Naive thymus-derived CD4-positive, alpha-beta T cell (primary cell): ENCODE data around the gene INTS13. TPM values are rescaled to one million over a fixed set of nuclear protein-coding genes. Genes with fewer than 3 reads are reported as not detected.
A peak's percentile ranks its signal among the peaks of the same experiment; 100 is the strongest.

Experiments used
- ATAC-seq: fragments of 150-1000 bp; cut with Tn5 transposase; 2 replicates; pipeline ENCODE4 v1.10.0; 2021; ENCODE audit warnings: mild to moderate bottlenecking, moderate library complexity
- CTCF ChIA-PET: fragments of 350-600 bp; sonication (Branson Sonifier 250); formaldehyde crosslinking; loops from one replicate; lab custom pipeline; 2021; ENCODE audit warnings: antibody characterized with exemption; lab: Charles Lee
- POLR2A ChIA-PET: fragments of 350-600 bp; sonication (Branson Sonifier 250); formaldehyde crosslinking; loops from one replicate; lab custom pipeline; 2021; ENCODE audit warnings: antibody characterized with exemption, inconsistent platforms; lab: Charles Lee
- DNase-seq, 9 donors: peaks; one replicate each; pipeline versions ENCODE4 v3.0.0 to v3.0.0-alpha.2; 2020 to 2022; ENCODE audit warnings: mixed read lengths in 1 of 9
- H3K27ac ChIP-seq: one replicate; pipeline ENCODE4 v1.7.0; 2013; ENCODE audit warnings: mild to moderate bottlenecking, low read depth, low read length, moderate library complexity
- H3K27me3 ChIP-seq, 2 donors: one replicate each; pipeline ENCODE4 v1.7.0; 2013; ENCODE audit warnings: low read length in 2 of 2, mild to moderate bottlenecking in 2 of 2, moderate library complexity in 2 of 2; ENCODE audit not compliant: control insufficient read depth in 2 of 2, insufficient read depth in 2 of 2
- H3K36me3 ChIP-seq, 3 experiments: 1 replicate in 2 of 3; 2 replicates in 1 of 3; pipeline ENCODE4 v1.7.0; 2013; ENCODE audit warnings: low read length in 3 of 3, mild to moderate bottlenecking in 3 of 3, moderate library complexity in 1 of 3; ENCODE audit not compliant: insufficient read depth in 3 of 3, control insufficient read depth in 2 of 3
- H3K4me1 ChIP-seq, 2 donors: one replicate each; pipeline ENCODE4 v1.7.0; 2013; ENCODE audit warnings: low read length in 2 of 2, mild to moderate bottlenecking in 2 of 2, moderate library complexity in 1 of 2; ENCODE audit not compliant: control insufficient read depth in 2 of 2, insufficient read depth in 2 of 2
- H3K4me3 ChIP-seq: 2 replicates; pipeline ENCODE4 v1.7.0; 2013; ENCODE audit warnings: mild to moderate bottlenecking, low read length
- H3K9me3 ChIP-seq, 3 experiments: 1 replicate in 2 of 3; 2 replicates in 1 of 3; pipeline ENCODE4 v1.7.0; 2013; ENCODE audit warnings: low read length in 3 of 3; ENCODE audit not compliant: control insufficient read depth in 2 of 3
- H3K27ac Mint-ChIP-seq, 9 donors: one replicate each; pipeline ENCODE4 v1.8.0; 2020 to 2022; ENCODE audit warnings: mixed read lengths in 9 of 9, mild to moderate bottlenecking in 8 of 9, moderate library complexity in 5 of 9, inconsistent platforms in 2 of 9
- H3K27me3 Mint-ChIP-seq, 5 donors: one replicate each; pipeline ENCODE4 v1.8.0; 2021 to 2022; ENCODE audit warnings: mixed read lengths in 5 of 5, mild to moderate bottlenecking in 1 of 5
- H3K36me3 Mint-ChIP-seq, 5 donors: one replicate each; pipeline ENCODE4 v1.8.0; 2020 to 2022; ENCODE audit warnings: mixed read lengths in 5 of 5, mild to moderate bottlenecking in 3 of 5, inconsistent platforms in 1 of 5
- H3K4me1 Mint-ChIP-seq, 7 donors: one replicate each; pipeline ENCODE4 v1.8.0; 2020 to 2022; ENCODE audit warnings: mixed read lengths in 7 of 7, mild to moderate bottlenecking in 3 of 7, inconsistent platforms in 1 of 7
- H3K4me3 Mint-ChIP-seq, 10 donors: one replicate each; pipeline ENCODE4 v1.8.0; 2020 to 2022; ENCODE audit warnings: mild to moderate bottlenecking in 10 of 10, mixed read lengths in 10 of 10, moderate library complexity in 6 of 10, inconsistent platforms in 2 of 10
- H3K9me3 Mint-ChIP-seq, 11 donors: one replicate each; pipeline ENCODE4 v1.8.0; 2020 to 2022; ENCODE audit warnings: mixed read lengths in 11 of 11, mild to moderate bottlenecking in 4 of 11, inconsistent platforms in 1 of 11, moderate library complexity in 1 of 11
- intact Hi-C, 2 donors: fragments of 100-400 bp; cut with micrococcal nuclease; formaldehyde crosslinking; loops; one replicate each; pipeline ENCODE4 v1.15.1; 2023
- polyA plus RNA-seq, 2 donors: library from polyadenylated mRNA; unstranded; fragments of 300-500 nt; fragmentation: Illumina TruSeq; gene quantifications; one replicate each; pipeline ENCODE4 v1.2.3, GENCODE V29; 2021
- total RNA-seq, 6 experiments: library from RNA in 5 of 6; stranded (reverse) in 5 of 6; gene quantifications; 1 replicate in 5 of 6; 2 replicates in 1 of 6; pipeline ENCODE4 v1.2.3 and lab custom pipeline; 2021 to 2026

INTS13 gene
- total and polyA plus RNA-seq, 7 experiments from 2014 or later = 13.2 to 46.7 (median 19.0) TPM

DNA sequence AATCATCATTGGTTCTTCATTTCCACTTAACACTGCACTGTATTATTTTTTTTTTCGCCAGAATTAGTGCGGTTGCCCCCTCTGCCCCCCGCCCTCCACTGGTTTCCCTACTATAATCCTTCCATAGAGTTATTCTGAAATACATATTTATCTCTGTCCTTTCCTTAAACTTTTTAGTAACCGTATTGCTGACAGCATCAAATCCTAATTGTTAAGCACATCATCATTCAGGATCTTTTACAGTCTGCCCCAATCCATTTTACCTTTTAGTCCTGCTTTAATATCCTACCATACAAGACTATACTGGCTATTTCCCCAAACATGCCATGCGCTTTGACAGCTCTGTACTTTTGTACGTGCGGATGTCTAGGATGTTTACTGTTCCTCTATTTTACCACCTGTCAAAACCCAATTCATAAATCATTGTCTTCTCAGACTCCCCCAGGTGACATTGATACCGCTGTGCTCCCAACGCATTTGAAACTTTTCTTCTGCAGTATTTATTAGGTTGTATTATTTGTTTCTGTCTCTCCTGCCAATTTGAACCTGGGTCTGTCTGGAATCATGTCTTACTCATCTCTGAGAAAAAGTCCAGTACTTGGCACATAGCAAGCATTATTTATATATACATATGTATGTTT lies 1.5 kb upstream of the INTS13 start:
- ChIA-PET POLR2A (interaction anchor here (0.6 to 1.1 kb wide), 4 partner anchors 25 to 99 kb away, joined by 3 to 6 read pairs (median 4); partner anchors contain the start of gene MED21), CTCF (interaction anchor here (0.6 to 0.7 kb wide), 2 partner anchors 37 to 367 kb away, joined by 3 read pairs; no protein-coding TSS in a partner anchor)
- intact Hi-C loops = loop anchor here (1.0 to 10.0 kb wide), 9 partner anchors 15 to 1887 kb away; partner anchors contain the start of genes BMAL2 (in 1 of the 2), CCDC91 (in 1 of the 2), DNAI7 (in 1 of the 2) and ETFRF1 (in 1 of the 2)
- Histone ChIP-seq H3K36me3 (peaks cover 0 to 12% (median 0%) of the 10 kb centered on the region in 3 experiments), H3K27me3 (no peaks in the 10 kb centered on the region), H3K4me1 (peaks cover 36 to 44% of the 10 kb centered on the region in 2 donors), H3K9me3 (no peaks in the 10 kb centered on the region), H3K27ac (peak overlapping the region; percentile 94), H3K4me3 (peak overlapping the region; percentile 96)
- peaks cover 0 to 24% (median 6%) of the 10 kb centered on the region in 5 donors for H3K36me3 Mint-ChIP-seq
- H3K27me3 Mint-ChIP-seq = peaks cover 0 to 3% (median 0%) of the 10 kb centered on the region in 5 donors
- H3K4me3 Mint-ChIP-seq = peak overlapping the region; percentile 87 to 99 (median 97)
- H3K9me3 Mint-ChIP-seq = peaks cover 0 to 2% (median 0%) of the 10 kb centered on the region in 11 donors
- H3K27ac Mint-ChIP-seq = peak overlapping the region; percentile 91 to 99 (median 94)
- DNase-seq (peak in 3 of 9 donors; percentile 4 to 30 (median 6)), ATAC-seq (no peak)
- peaks cover 47 to 81% (median 71%) of the 10 kb centered on the region in 7 donors for H3K4me1 Mint-ChIP-seq

DNA sequence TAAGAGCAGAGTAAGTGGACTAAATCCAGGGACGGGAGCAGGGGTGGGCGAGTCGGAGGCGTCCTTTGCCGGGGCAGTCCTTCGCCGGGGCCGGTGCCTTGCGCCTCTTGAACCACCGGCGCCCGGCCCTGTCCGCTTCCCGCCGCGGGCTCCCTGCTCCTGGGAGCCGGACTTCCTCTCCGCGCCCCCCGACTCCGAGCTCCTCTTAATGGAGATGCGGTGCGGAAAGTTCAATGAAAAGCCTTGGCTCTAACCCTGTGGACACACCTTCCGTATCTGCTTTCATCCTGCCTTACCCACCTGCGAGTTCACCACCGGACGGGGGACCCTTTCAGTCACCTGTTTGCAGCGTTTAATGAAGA lies 901 bp upstream of the INTS13 start:
- no peak for ATAC-seq
- H3K36me3 ChIP-seq = peaks cover 0 to 12% (median 0%) of the 10 kb centered on the region in 3 experiments
- POLR2A ChIA-PET = interaction anchor here (0.6 to 1.1 kb wide), 3 partner anchors 26 to 106 kb away, joined by 3 to 6 read pairs (median 5); partner anchors contain the start of genes ITPR2 and MED21
- no peaks in the 10 kb centered on the region for H3K27me3 ChIP-seq
- Mint-ChIP-seq H3K9me3 (peaks cover 0 to 2% (median 0%) of the 10 kb centered on the region in 11 donors), H3K4me3 (peak overlapping the region; percentile 87 to 99 (median 97)), H3K27me3 (peaks cover 0 to 3% (median 0%) of the 10 kb centered on the region in 5 donors), H3K27ac (peak overlapping the region; percentile 91 to 99 (median 95)), H3K4me1 (peaks cover 42 to 79% (median 68%) of the 10 kb centered on the region in 7 donors), H3K36me3 (peaks cover under 1 to 22% (median 2%) of the 10 kb centered on the region in 5 donors)
- peak in 4 of 9 donors; percentile 12 to 30 (median 22) for DNase-seq
- H3K4me1 ChIP-seq = peaks cover 32 to 39% of the 10 kb centered on the region in 2 donors
- peak overlapping the region; percentile 94 for H3K27ac ChIP-seq
- CTCF ChIA-PET = interaction anchor here (0.6 kb wide), 1 partner anchor 368 kb away, joined by 3 read pairs; no protein-coding TSS in a partner anchor
- intact Hi-C loops = loop anchor here (1.0 to 10.0 kb wide), 17 partner anchors 16 to 1886 kb away; partner anchors contain the start of genes ITPR2 (in 2 of the 2), MRPS35 (in 2 of the 2), PPFIBP1 (in 2 of the 2) and STK38L (in 2 of the 2)
- no peaks in the 10 kb centered on the region for H3K9me3 ChIP-seq
- peak overlapping the region; percentile 96 for H3K4me3 ChIP-seq

DNA sequence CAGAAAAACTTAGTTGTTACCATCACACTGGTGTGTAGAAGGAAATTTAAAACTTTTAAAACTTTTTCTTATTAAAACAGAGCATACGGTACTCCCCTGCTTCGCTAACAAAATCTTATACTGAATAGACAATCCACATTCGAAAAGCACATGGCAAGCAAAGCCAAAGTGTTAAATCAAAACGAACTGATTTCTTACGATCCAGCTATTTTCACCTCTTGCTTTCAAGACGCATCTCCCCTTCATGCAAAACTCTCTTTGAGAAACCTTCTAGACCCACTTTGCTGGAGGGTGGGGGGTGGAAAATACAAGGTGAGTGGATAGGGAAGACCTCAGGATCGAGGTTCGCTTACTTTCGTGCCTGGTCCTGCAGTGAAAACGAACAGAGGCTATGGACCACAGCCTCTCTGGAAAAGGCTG lies 328 bp downstream of the INTS13 start:
- Mint-ChIP-seq H3K27me3 (peaks cover 0 to 3% (median 0%) of the 10 kb centered on the region in 5 donors), H3K9me3 (peaks cover 0 to 2% (median 0%) of the 10 kb centered on the region in 11 donors), H3K36me3 (peaks cover 9 to 28% (median 12%) of the 10 kb centered on the region in 5 donors), H3K4me3 (peak overlapping the region; percentile 87 to 99 (median 97)), H3K4me1 (peaks cover 42 to 79% (median 68%) of the 10 kb centered on the region in 7 donors), H3K27ac (peak overlapping the region; percentile 91 to 99 (median 95))
- H3K27me3 ChIP-seq = no peaks in the 10 kb centered on the region
- POLR2A ChIA-PET = interaction anchor here (0.8 to 2.0 kb wide), 5 partner anchors 76 to 308 kb away, joined by 3 to 7 read pairs (median 3); partner anchors contain the start of genes ITPR2, MED21 and TM7SF3
- peak overlapping the region; percentile 94 for H3K27ac ChIP-seq
- intact Hi-C loops = loop anchor here (1.0 to 10.0 kb wide), 6 partner anchors 35 to 1885 kb away; partner anchors contain the start of genes CCDC91 (in 1 of the 2), DNAI7 (in 1 of the 2) and ETFRF1 (in 1 of the 2)
- peaks cover 29% of the 10 kb centered on the region in 2 donors for H3K4me1 ChIP-seq
- peak overlapping the region; percentile 96 for H3K4me3 ChIP-seq
- ATAC-seq = no peak
- H3K36me3 ChIP-seq = peaks cover 0 to 12% (median 0%) of the 10 kb centered on the region in 3 experiments
- DNase-seq = no peak
- no peaks in the 10 kb centered on the region for H3K9me3 ChIP-seq
- CTCF ChIA-PET = no interaction called here

DNA sequence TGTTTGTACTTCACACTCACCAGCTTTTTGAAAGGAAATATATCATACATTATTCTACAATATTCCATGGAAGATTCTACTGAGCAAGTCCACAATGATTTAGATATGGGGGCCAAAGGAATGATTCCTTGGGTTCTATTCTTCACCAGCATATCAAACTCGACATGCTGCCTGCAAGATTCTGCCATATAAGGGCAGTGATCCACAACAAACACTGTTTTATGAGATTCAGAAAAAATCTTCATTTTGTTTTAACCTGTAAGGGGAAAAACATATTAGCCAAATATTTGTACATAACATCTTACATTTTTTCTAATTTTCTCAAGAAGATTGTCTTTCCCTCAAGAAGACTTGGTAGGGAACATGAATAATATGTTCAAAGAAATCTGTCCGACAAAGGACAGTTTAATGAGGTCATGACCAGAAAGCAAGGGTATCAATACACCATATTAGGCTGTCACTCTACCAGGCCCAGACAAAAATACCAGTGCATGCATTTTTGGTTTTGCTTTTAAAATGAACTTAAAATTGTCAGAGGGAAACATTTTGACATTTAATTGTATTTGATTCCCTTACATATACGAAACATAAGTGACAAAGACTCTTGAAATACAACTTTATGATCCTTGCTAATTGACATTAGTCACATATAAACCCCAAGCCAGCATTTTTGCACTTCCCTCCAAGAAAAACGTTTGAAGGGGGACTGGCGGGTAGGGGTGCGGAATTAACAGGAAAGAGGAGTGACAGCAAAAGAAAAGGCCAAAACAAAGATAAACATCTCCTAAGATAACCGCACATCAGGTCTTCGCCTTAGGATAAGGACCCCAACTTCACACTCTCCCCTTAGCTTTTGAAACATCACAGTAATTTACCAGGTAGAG lies 980 bp downstream of the INTS13 start:
- H3K4me1 Mint-ChIP-seq = peaks cover 37 to 79% (median 68%) of the 10 kb centered on the region in 7 donors
- Histone ChIP-seq H3K27me3 (no peaks in the 10 kb centered on the region), H3K36me3 (peaks cover 0 to 12% (median 0%) of the 10 kb centered on the region in 3 experiments), H3K27ac (peak overlapping the region; percentile 94), H3K4me1 (peaks cover 22 to 29% of the 10 kb centered on the region in 2 donors), H3K9me3 (no peaks in the 10 kb centered on the region), H3K4me3 (peak overlapping the region; percentile 96)
- ChIA-PET CTCF (no interaction called here), POLR2A (interaction anchor here (0.8 to 2.0 kb wide), 7 partner anchors 10 to 309 kb away, joined by 3 to 7 read pairs (median 3); partner anchors contain the start of genes ITPR2, MED21 and TM7SF3)
- peaks cover 9 to 31% (median 13%) of the 10 kb centered on the region in 5 donors for H3K36me3 Mint-ChIP-seq
- peak overlapping the region; percentile 87 to 99 (median 97) for H3K4me3 Mint-ChIP-seq
- no peak for ATAC-seq
- peaks cover 0 to 3% (median 0%) of the 10 kb centered on the region in 5 donors for H3K27me3 Mint-ChIP-seq
- peak overlapping the region; percentile 91 to 99 (median 95) for H3K27ac Mint-ChIP-seq
- intact Hi-C loops = loop anchor here (1.0 to 10.0 kb wide), 6 partner anchors 36 to 1884 kb away; partner anchors contain the start of genes CCDC91 (in 1 of the 2), DNAI7 (in 1 of the 2) and ETFRF1 (in 1 of the 2)
- peaks cover 0 to 2% (median 0%) of the 10 kb centered on the region in 11 donors for H3K9me3 Mint-ChIP-seq
- DNase-seq = peak in 3 of 9 donors; percentile 5 to 16 (median 13)

DNA sequence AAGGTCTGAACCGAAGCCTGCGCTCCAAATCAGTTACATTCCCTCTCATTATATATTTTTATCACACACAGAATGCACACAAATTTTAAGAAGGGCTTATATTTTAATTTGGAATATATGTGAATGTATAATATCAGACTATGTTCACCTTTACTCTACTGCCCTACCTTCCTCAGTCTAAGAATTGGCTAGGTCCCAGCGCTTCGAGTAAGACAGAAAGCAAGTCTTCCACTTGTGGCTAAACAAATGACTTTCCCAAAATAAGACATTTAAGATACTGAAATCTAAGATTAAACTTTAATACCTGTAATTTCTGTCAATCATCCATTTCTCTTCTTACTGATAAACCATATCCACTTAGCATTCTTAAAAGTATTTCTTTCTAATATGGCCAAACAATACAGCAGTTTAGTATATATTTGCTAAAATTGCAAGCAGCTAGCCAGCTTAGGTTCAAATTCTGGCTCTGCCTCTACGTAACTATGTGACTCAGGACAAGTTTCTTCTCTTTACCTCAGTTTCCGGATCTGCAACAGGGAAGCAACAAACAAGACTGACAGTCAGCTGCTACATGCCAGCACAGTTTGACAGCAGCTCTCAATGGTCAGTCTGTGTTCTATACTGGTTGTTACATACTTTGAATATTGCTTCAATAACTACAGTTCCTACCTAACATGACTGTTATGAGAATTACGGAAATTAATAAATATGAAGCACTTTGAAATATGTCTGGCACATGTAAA lies 2.0 kb downstream of the INTS13 start:
- H3K9me3 Mint-ChIP-seq = peaks cover 0 to 2% (median 0%) of the 10 kb centered on the region in 11 donors
- H3K27ac Mint-ChIP-seq = peak overlapping the region; percentile 39 to 99 (median 93)
- intact Hi-C loops = loop anchor here (2.0 to 10.0 kb wide), 6 partner anchors 206 to 1884 kb away; partner anchors contain the start of genes CCDC91 (in 1 of the 2), DNAI7 (in 1 of the 2) and ETFRF1 (in 1 of the 2)
- peak overlapping the region; percentile 96 for H3K4me3 ChIP-seq
- no peaks in the 10 kb centered on the region for H3K27me3 ChIP-seq
- peaks cover 0 to 3% (median 0%) of the 10 kb centered on the region in 5 donors for H3K27me3 Mint-ChIP-seq
- H3K4me1 Mint-ChIP-seq = peaks cover 33 to 71% (median 61%) of the 10 kb centered on the region in 7 donors
- DNase-seq = no peak
- H3K27ac ChIP-seq = peak overlapping the region; percentile 49
- H3K4me1 ChIP-seq = peaks cover 18 to 24% of the 10 kb centered on the region in 2 donors
- POLR2A ChIA-PET = interaction anchor here (0.8 to 2.0 kb wide), 3 partner anchors 9 to 80 kb away, joined by 3 to 7 read pairs (median 4); no protein-coding TSS in a partner anchor
- H3K4me3 Mint-ChIP-seq = peak overlapping the region; percentile 49 to 99 (median 96)
- H3K9me3 ChIP-seq = no peaks in the 10 kb centered on the region
- CTCF ChIA-PET = interaction anchor here (0.7 to 1.1 kb wide), 2 partner anchors 79 to 91 kb away, joined by 3 read pairs; partner anchors contain the start of gene TM7SF3
- H3K36me3 Mint-ChIP-seq = peaks cover 9 to 33% (median 15%) of the 10 kb centered on the region in 5 donors
- no peak for ATAC-seq
- H3K36me3 ChIP-seq = peaks cover 0 to 12% (median 0%) of the 10 kb centered on the region in 3 experiments
